Stimulated activated CD8-positive, alpha-beta memory T cell treated with anti-CD3 and anti-CD28 coated beads, Interleukin-12 subunit alpha, Interleukin-12 subunit beta, amount 100 ng/mL, for 24 hours (primary cell): Measurements from ENCODE around the gene MAP2K1.
"Not testable (repeated sequence)": the region's sequence is repeated elsewhere in the genome, so short reads cannot be mapped to it uniquely, and the experiment has no call there.

Source experiments
- DNase-seq: peaks from one replicate; pipeline ENCODE4 v3.0.0-alpha.2; 2020; ENCODE audit errors: extremely low read depth

MAP2K1 gene

GRCh38 chr15:66424963-66425612 is 38.4 kb downstream of the MAP2K1 start:
- DNase-seq, result no peak

GRCh38 chr15:66425837-66426236 is 39.1 kb downstream of the MAP2K1 start:
- no peak for DNase-seq

GRCh38 chr15:66429117-66429516 is 42.4 kb downstream of the MAP2K1 start:
- no peak for DNase-seq

- no peak for DNase-seq
Measured at GRCh38 chr15:66429546-66429945, 42.8 kb downstream of the MAP2K1 start.

- no peak for DNase-seq
Measured at GRCh38 chr15:66430627-66431255, 44.0 kb downstream of the MAP2K1 start.

- no peak for DNase-seq
Measured at GRCh38 chr15:66433726-66434125, 47.0 kb downstream of the MAP2K1 start.

GRCh38 chr15:66440501-66440900 is 53.8 kb downstream of the MAP2K1 start:
- no peak for DNase-seq

GRCh38 chr15:66452420-66452819 is 65.7 kb downstream of the MAP2K1 start:
- no peak for DNase-seq

GRCh38 chr15:66452971-66453580 is 66.4 kb downstream of the MAP2K1 start:
- no peak for DNase-seq

GRCh38 chr15:66454143-66454542 is 67.4 kb downstream of the MAP2K1 start:
- DNase-seq, result no peak

GRCh38 chr15:66456211-66456610 is 69.5 kb downstream of the MAP2K1 start:
- DNase-seq, result no peak

- no peak for DNase-seq
Measured at GRCh38 chr15:66459818-66460615, 73.3 kb downstream of the MAP2K1 start.

GRCh38 chr15:66461294-66461693 is 74.6 kb downstream of the MAP2K1 start:
- DNase-seq, result not testable (repeated sequence)

- DNase-seq, result no peak
Measured at GRCh38 chr15:66461917-66462316, 75.2 kb downstream of the MAP2K1 start.

- DNase-seq, result no peak
Measured at GRCh38 chr15:66462627-66463026, 75.9 kb downstream of the MAP2K1 start.

GRCh38 chr15:66465294-66465693 is 78.6 kb downstream of the MAP2K1 start:
- not testable (repeated sequence) for DNase-seq

GRCh38 chr15:66467162-66468040 is 80.7 kb downstream of the MAP2K1 start:
- not testable (repeated sequence) for DNase-seq

GRCh38 chr15:66470825-66471224 is 84.1 kb downstream of the MAP2K1 start:
- not testable (repeated sequence) for DNase-seq

- DNase-seq, result no peak
Measured at GRCh38 chr15:66472176-66472999, 85.7 kb downstream of the MAP2K1 start.

GRCh38 chr15:66474135-66474534 is 87.4 kb downstream of the MAP2K1 start:
- no peak for DNase-seq
